GM19397 (cell line): Measurements from ENCODE around the gene LIF.
"Not testable (repeated sequence)": the region's sequence is repeated elsewhere in the genome, so short reads cannot be mapped to it uniquely, and the experiment has no call there.

Experiments used
- ATAC-seq: cut with Tn5 transposase; IDR thresholded peaks from one replicate; pipeline ENCODE4 v1.9.1; 2021; ENCODE audit warnings: mild to moderate bottlenecking, moderate library complexity; ENCODE audit not compliant: unreplicated experiment

The LIF gene

GRCh38 chr22:30245181-30245984 lies 1.2 kb downstream of the LIF start:
- no peak for ATAC-seq

GRCh38 chr22:30244641-30245040 lies 1.9 kb downstream of the LIF start:
- ATAC-seq, result no peak

- no peak for ATAC-seq
Observed at GRCh38 chr22:30244066-30244465, 2.5 kb downstream of the LIF start.

GRCh38 chr22:30243661-30244060 lies 2.9 kb downstream of the LIF start:
- ATAC-seq, result no peak

- no peak for ATAC-seq
Observed at GRCh38 chr22:30241576-30242371, 4.8 kb downstream of the LIF start.

- ATAC-seq, result no peak
Observed at GRCh38 chr22:30240541-30241417, 5.8 kb downstream of the LIF start.

- no peak for ATAC-seq
Observed at GRCh38 chr22:30239488-30240405, 6.8 kb downstream of the LIF start.

GRCh38 chr22:30238661-30239487 lies 7.7 kb downstream of the LIF start:
- no peak for ATAC-seq

- no peak for ATAC-seq
Observed at GRCh38 chr22:30238136-30238535, 8.4 kb downstream of the LIF start.

- ATAC-seq, result no peak
Observed at GRCh38 chr22:30236875-30237274, 9.7 kb downstream of the LIF start.

GRCh38 chr22:30235687-30236170 lies 10.8 kb downstream of the LIF start:
- no peak for ATAC-seq

- ATAC-seq, result no peak
Observed at GRCh38 chr22:30234786-30235470, 11.6 kb downstream of the LIF start.

GRCh38 chr22:30234325-30234724 lies 12.2 kb downstream of the LIF start:
- ATAC-seq, result not testable (repeated sequence)

GRCh38 chr22:30233582-30233981 lies 13.0 kb downstream of the LIF start:
- ATAC-seq, result no peak

- ATAC-seq, result no peak
Observed at GRCh38 chr22:30232716-30233218, 13.8 kb downstream of the LIF start.

- ATAC-seq, result no peak
Observed at GRCh38 chr22:30230787-30231461, 15.6 kb downstream of the LIF start.

- ATAC-seq, result no peak
Observed at GRCh38 chr22:30230330-30230729, 16.2 kb downstream of the LIF start.
